Sigmoid colon (tissue), 3 donors: ENCODE data around the gene UBR1.

Experiments used
- POLR2A ChIP-seq, 2 donors: fragments of 450-650 bp; IDR thresholded peaks; one replicate each; pipeline ENCODE4 v1.6.1; 2016; ENCODE audit warnings: antibody characterized with exemption in 2 of 2, mild to moderate bottlenecking in 2 of 2, moderate library complexity in 2 of 2
- TF ChIP-seq, protein P1 (sequence below), 4 experiments: fragments of 450-650 bp in 3 of 4; fragments of 200-600 bp in 1 of 4; IDR thresholded peaks; one replicate each; pipeline ENCODE4 v1.5.1; 2016 to 2019; ENCODE audit warnings: antibody characterized with exemption in 4 of 4, mild to moderate bottlenecking in 3 of 4, moderate library complexity in 2 of 4

DNA sequence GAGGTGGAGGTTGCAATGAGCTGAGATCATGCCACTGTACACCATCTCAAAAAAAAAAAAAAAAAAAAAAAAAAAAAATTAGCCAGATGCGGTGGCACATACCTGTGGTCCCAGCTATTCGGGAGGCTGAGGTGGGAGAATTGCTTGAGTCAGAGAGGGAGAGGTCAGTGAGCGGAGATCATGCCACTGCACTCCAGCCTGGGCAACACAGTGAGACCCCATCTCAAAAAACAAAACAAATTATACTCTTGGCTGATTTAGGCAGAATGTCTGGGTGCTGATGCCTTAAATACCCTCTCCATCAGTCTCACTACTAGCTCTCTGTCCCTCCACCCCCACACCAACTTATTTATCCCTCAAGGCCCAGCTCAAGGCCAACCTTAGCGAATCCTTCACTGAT lies 14.0 kb downstream of the UBR1 start:
- TF ChIP-seq, protein P1, sequence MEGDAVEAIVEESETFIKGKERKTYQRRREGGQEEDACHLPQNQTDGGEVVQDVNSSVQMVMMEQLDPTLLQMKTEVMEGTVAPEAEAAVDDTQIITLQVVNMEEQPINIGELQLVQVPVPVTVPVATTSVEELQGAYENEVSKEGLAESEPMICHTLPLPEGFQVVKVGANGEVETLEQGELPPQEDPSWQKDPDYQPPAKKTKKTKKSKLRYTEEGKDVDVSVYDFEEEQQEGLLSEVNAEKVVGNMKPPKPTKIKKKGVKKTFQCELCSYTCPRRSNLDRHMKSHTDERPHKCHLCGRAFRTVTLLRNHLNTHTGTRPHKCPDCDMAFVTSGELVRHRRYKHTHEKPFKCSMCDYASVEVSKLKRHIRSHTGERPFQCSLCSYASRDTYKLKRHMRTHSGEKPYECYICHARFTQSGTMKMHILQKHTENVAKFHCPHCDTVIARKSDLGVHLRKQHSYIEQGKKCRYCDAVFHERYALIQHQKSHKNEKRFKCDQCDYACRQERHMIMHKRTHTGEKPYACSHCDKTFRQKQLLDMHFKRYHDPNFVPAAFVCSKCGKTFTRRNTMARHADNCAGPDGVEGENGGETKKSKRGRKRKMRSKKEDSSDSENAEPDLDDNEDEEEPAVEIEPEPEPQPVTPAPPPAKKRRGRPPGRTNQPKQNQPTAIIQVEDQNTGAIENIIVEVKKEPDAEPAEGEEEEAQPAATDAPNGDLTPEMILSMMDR (IDR thresholded peaks at IDR 0.05), result no peak
- TF ChIP-seq POLR2A (IDR thresholded peaks at IDR 0.05), result no peak
